K562 treated with DMSO at 1 percent for 12 hours (cell line): ENCODE measurements around the gene ALDH3A2. TPM values are rescaled to one million over a fixed set of nuclear protein-coding genes. Genes with fewer than 3 reads are reported as not detected.

ENCODE experiments used
- total RNA-seq: library from RNA; unstranded; fragments of 300-600 nt; gene quantifications from 2 replicates; pipeline ENCODE4 v1.2.3, GENCODE V29; 2022; ENCODE audit not compliant: insufficient read depth

The ALDH3A2 gene
- 0.96 TPM in 1 of 2 replicates, not detected in the other for total RNA-seq

DNA sequence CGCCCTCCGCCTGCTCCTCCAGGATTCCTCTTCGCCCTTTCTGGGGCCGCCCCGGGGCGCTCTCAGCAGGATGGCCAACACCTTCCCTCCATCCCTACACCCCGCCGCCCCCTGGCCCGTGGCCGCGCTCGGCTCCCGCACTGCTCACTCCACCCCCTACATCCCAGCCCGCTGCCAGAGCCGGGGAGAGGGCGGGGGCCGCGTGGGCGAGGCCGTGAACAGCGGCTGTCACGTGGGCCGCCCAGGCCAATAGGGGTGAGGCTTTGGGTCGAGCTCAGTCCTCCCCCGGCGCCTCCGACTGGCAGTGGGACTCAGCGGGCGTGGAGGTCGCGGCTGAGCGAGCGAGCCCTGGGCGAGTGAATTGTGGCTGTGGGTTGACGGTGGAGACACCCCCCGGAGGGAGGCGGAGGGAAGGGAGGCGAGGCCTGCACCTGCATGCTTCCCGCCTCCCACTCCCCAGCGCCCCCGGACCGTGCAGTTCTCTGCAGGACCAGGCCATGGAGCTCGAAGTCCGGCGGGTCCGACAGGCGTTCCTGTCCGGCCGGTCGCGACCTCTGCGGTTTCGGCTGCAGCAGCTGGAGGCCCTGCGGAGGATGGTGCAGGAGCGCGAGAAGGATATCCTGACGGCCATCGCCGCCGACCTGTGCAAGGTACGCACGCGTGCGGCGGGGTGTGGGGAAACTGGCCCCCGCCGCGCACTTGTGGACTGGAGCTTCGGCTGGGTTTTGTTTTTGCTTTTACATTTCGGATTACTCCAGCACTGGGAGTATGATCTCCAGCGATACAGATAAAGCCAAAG lies at the start of gene ALDH3A2:
Gene ALDH3A2, plus strand, starts transcription at position 277 of the 799 bp plus-strand sequence. Its CDS starts 221 bp downstream, at position 498.

DNA sequence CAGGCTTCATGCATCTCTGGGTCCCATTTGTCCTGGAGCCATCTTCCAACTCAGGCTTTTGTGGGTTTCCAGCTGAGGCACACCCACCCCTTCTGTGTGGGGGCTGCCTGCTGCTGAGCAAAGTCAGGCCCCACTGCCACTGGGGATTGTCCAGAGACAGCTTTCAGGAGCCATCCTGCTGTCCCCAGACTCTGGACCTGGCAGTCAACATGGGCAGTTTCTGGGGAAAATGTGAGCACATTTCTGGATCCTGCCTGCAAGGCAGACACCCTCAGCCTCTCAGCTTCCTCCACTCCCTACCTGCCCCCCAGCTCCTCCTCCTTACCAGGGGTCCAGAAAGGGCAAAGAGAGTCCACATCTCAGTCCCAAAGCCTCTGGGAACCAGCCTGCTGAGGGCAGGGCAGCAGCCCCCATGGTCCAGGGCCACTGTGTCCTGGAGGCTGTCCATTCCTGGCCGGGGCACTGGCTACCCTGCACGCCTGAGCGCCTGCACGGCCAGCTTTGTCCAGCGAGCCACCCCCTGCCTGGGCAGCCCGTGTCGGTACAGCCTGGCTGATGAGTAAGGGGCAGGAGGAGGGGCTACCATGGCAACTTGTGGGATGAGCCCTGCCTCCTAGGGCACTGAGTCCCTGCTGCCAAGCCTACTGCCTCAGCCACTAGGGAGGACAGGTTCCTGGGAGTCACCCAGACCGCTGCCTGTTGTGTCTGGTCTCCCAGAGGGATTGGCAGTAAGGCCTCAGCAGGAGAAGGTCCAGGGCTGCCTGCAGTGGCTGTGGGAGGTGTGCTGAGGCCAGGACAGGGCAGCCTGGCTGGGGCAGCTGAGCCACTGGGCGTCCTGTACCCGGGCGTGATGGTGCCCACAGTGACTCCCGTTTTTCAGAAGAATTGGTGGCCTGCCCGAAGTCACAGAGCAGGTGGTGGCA lies 67.8 kb downstream of the ALDH3A2 start, which contains the start of gene SLC47A2:
Gene SLC47A2, minus strand, starts transcription at position 477 of the 923 bp plus-strand sequence. Its CDS starts 29 bp downstream, at position 448.

Other genes starting within 250 kb of the ALDH3A2 start
- gene RNF112, start 237.5 kb upstream of the ALDH3A2 start, total RNA-seq, result not detected in 2 replicates
- not detected in 2 replicates for gene SLC47A1, start 114.9 kb upstream of the ALDH3A2 start, total RNA-seq
- gene SLC47A2, start 67.8 kb downstream of the ALDH3A2 start, total RNA-seq, result not detected in 2 replicates
- not detected in 2 replicates for gene ALDH3A1, start 99.5 kb downstream of the ALDH3A2 start, total RNA-seq
- gene ULK2, start 219.2 kb downstream of the ALDH3A2 start, total RNA-seq, result not detected in 2 replicates